Measurements from ENCODE around the gene ARFGEF3. TPM values are rescaled to one million over a fixed set of nuclear protein-coding genes. Genes with fewer than 3 reads are reported as not detected.

Gene ARFGEF3
- total and polyA plus RNA-seq, 2 donors, result 1.3 to 9.6 TPM

DNA sequence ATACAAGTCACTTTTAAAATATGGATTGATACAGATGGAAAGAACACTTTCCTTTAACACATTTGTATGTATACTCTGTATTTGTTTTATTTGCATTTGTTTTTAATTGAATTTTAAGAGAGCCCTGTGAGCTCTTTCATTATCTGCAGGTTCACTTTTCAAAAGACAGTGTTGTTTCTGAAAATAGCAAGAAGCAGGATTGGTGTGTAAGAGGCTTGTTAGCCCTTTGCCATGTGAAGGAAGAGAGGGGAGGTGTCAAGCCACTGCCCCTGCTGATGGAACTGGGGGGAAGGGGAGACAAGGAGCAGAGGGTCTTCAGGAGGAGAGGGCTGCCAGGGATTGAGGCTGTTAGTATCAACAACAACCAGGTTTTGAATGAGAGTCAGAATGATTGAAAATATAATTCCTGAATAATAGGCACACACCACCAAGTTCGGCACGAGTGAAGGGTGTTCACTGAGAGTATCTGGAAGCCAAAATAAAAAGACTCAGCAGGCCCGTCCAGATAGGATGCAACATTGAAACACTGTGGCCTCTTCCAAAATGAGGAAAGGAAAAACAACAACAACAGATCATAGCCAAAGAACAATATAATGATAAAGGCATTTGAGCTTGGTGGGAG is 69.1 kb downstream of the ARFGEF3 start:
- WGBS, result 67% methylated on average over 3 of the region's 3 CpGs
- no peaks in the 10 kb centered on the region for H3K4me1 ChIP-seq (ENCODE audit: insufficient read depth)
- H3K4me3 ChIP-seq (ENCODE audit: low read depth, low read length), result no peak overlapping the region
- H3K27ac ChIP-seq (ENCODE audit: low read depth), result no peak overlapping the region
- no peaks in the 10 kb centered on the region for H3K36me3 ChIP-seq (ENCODE audit: insufficient read depth)
- no peak for DNase-seq (ENCODE audit: extremely low spot score)

DNA sequence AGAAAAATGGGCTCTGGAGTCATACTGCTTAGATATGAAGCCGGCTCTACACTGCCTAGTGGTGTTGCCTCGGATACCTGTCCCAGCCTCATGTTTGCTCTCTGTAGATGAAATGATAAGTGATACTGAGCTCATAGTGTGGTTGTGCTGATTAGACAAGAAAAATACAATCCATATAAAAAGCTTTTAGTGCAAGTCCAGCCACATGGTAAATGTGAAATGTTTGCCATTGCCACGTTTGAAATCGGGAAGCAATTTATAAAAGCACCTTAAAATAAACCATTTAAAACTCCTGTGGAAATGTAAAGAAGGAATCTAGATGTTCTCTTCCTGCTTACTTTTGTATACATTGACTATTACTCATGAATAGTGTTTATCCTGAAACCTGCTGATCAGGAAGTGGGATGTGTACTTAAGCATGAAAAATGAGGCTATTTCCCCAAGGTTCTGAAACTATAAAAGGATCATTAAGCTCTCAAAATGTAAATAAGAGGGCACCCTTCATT is 69.7 kb downstream of the ARFGEF3 start:
- Histone ChIP-seq H3K4me3 (ENCODE audit: low read depth, low read length) (no peak overlapping the region), H3K4me1 (ENCODE audit: insufficient read depth) (no peaks in the 10 kb centered on the region), H3K36me3 (ENCODE audit: insufficient read depth) (no peaks in the 10 kb centered on the region), H3K27ac (ENCODE audit: low read depth) (no peak overlapping the region)
- peak; percentile 62 for DNase-seq (ENCODE audit: extremely low spot score)
- WGBS, result 50% methylated on average over 4 of the region's 4 CpGs

DNA sequence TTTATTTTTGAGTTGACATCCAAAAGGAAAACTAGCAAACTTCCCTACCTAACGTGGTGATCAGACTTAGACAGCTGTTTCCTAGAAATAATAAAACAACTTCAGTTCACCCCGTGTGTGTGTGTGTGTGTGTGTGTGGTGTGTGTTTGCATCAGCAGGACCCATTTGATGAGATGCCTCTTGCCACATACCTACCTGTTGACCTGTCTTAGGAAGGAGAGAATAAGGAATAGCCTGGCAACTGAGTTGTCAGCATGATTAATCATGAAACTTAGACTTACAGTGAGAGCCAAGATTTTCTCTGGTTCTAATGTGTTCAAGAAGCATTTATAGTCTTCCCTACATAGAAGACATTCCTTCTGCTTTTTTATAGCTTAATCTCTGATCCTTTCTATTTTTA is 72.6 kb downstream of the ARFGEF3 start:
- H3K4me3 ChIP-seq (ENCODE audit: low read depth, low read length), result no peak overlapping the region
- H3K4me1 ChIP-seq (ENCODE audit: insufficient read depth), result no peaks in the 10 kb centered on the region
- no peak overlapping the region for H3K27ac ChIP-seq (ENCODE audit: low read depth)
- DNase-seq (ENCODE audit: extremely low spot score), result no peak
- H3K36me3 ChIP-seq (ENCODE audit: insufficient read depth), result no peaks in the 10 kb centered on the region
- 28% methylated on average over 2 of the region's 2 CpGs for WGBS

DNA sequence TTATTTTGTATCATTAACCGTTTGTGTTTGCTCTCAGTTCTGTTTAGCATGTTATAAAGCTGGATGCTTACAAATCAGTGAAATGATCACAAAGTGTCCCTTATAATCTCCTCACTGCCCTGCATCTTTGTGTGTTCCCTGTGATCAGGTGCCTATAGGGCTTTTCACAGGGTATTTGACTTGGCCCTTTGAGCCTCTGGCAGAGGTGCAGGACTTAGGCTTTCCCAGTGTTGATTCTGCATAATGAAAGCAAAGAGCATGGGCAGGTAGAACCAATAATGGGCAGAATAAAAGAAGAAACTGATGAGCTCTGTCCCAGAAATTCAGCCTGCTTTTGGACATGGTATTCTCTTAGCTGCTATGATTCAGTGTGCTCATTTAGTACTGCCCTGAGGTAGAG is 73.5 kb downstream of the ARFGEF3 start:
- no peak for DNase-seq (ENCODE audit: extremely low spot score)
- H3K27ac ChIP-seq (ENCODE audit: low read depth), result no peak overlapping the region
- H3K4me3 ChIP-seq (ENCODE audit: low read depth, low read length), result no peak overlapping the region
- no peaks in the 10 kb centered on the region for H3K36me3 ChIP-seq (ENCODE audit: insufficient read depth)
- 65% methylated on average over 1 of the region's 1 CpG for WGBS
- no peaks in the 10 kb centered on the region for H3K4me1 ChIP-seq (ENCODE audit: insufficient read depth)

DNA sequence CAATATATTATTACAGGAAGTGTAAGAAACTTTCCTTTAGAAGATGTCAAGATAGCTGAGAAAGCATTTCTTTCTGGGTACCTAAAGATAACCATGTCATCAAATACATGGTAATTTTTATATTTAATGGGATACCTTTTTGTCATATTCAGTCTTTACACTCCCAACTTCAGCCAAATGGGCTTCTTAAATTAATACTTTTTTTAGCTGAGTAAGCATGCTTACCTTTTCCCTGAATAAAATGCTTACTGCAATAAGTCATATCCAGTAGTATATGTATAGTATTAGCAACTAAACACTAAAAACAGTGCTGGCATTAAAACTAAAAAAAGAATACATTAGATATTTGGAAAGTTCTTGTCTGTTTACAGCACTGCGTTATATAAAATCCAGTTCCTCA is 74.0 kb downstream of the ARFGEF3 start:
- 22% methylated on average over 1 of the region's 1 CpG for WGBS
- H3K36me3 ChIP-seq (ENCODE audit: insufficient read depth), result no peaks in the 10 kb centered on the region
- H3K4me3 ChIP-seq (ENCODE audit: low read depth, low read length), result no peak overlapping the region
- H3K27ac ChIP-seq (ENCODE audit: low read depth), result no peak overlapping the region
- no peaks in the 10 kb centered on the region for H3K4me1 ChIP-seq (ENCODE audit: insufficient read depth)
- DNase-seq (ENCODE audit: extremely low spot score), result no peak

DNA sequence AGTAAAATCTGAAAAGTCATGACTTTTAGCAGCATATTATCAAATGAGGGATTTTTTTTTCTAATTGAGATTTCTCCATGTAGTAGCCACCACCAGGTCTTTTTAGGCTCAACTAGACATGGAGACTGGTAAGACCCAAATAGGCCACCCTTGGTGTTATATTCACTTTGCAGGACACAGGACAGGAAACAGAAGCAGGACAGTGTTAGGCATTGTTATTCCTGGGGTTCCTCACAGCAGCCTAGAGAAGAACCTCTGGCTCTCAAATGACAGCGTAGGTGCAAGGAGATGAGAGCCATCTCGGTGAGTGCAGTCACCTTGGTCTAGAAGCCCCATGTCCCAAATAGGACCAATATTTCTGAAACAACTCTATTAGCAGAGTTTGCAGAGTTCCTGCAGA is 75.7 kb downstream of the ARFGEF3 start:
- no peaks in the 10 kb centered on the region for H3K4me1 ChIP-seq (ENCODE audit: insufficient read depth)
- no peak for DNase-seq (ENCODE audit: extremely low spot score)
- WGBS, result 96% methylated on average over 2 of the region's 2 CpGs

DNA sequence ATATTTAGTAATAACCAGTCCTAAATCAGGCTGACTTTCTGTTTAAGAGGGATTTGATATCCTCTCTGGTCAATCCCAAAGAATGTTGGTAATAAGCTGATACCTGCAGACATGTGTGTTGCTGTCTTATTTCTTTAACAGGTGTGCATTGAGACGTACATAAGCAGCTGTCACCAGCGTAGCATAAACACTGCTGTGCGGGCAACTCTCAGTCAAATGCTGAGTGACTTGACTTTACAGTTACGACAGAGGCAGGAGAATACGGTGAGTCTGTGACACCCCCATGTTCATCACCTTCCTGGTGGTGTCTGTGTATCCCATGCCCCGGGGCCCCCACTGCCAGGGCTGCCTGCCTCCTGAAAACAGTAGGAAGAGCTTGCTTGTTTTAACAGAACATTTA is 76.6 kb downstream of the ARFGEF3 start:
- Histone ChIP-seq H3K4me1 (ENCODE audit: insufficient read depth) (no peaks in the 10 kb centered on the region), H3K27ac (ENCODE audit: low read depth) (no peak overlapping the region), H3K4me3 (ENCODE audit: low read depth, low read length) (no peak overlapping the region), H3K36me3 (ENCODE audit: insufficient read depth) (no peaks in the 10 kb centered on the region)
- 83% methylated on average over 6 of the region's 6 CpGs for whole genome bisulfite sequencing
- no peak for DNase-seq (ENCODE audit: extremely low spot score)

More for the DNA sequence above, 75.7 kb downstream of the ARFGEF3 start:
- no peaks in the 10 kb centered on the region for H3K36me3 ChIP-seq (ENCODE audit: insufficient read depth)
- H3K4me3 ChIP-seq (ENCODE audit: low read depth, low read length), result no peak overlapping the region
- no peak overlapping the region for H3K27ac ChIP-seq (ENCODE audit: low read depth)

DNA sequence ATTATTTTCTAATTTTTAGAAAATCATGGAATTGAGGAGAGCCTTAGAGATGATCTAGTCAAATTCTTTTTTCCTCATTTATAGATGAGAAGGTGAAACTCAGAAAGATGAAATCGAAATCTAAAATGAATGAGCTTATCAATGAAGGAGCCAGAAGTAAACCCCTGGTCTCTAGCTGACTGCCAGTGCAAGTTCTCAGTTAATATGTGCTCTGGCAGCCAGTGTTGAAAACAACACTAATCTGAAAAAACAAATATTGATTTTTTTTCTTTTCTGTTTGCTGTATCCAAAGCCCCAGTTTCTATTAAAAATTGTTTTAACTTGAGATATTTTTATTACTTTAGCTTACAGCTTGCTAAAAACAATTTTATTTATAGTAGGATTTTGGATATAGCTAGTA is 78.0 kb downstream of the ARFGEF3 start:
- Histone ChIP-seq H3K36me3 (ENCODE audit: insufficient read depth) (no peaks in the 10 kb centered on the region), H3K4me3 (ENCODE audit: low read depth, low read length) (no peak overlapping the region), H3K27ac (ENCODE audit: low read depth) (no peak overlapping the region), H3K4me1 (ENCODE audit: insufficient read depth) (no peaks in the 10 kb centered on the region)
- no peak for DNase-seq (ENCODE audit: extremely low spot score)
- 94% methylated on average over 1 of the region's 1 CpG for WGBS

DNA sequence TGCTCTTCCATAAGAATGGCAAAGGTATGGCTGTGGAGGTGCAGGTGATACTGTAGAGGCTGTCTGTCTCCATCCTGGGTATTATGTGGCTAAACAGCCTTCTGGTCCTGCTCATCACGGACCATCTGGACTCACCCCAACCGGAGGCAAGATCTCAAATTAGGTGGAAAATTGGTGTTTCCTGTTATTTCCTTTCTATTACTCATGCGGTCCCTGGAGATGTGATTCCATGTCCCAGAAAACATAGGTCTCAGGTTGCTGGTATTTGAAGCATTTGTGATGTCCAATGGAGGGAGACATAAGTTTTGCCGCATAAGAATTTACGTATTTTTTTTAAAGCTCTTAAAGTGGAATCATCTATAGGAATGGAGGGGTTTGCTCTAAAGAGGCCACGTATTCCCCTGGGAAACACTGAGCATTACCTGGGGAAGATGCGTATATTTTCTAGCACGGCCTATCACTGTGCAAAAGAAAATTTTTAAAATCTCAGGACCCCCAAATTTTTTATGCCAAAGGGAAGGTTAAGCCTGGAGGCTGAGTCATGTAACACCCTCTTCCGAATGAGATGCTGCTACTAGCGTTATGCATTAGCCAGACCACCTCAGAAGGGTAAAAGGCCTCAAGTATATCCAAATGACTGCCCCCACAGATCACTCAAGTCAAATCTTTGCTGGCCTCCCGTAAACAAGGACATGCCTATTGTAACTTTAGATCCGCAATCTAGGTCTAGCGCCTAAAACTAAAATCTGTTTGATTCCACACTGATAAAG is 78.9 kb downstream of the ARFGEF3 start:
- no peak for DNase-seq (ENCODE audit: extremely low spot score)
- no peak overlapping the region for H3K4me3 ChIP-seq (ENCODE audit: low read depth, low read length)
- WGBS, result 81% methylated on average over 13 of the region's 13 CpGs
- no peaks in the 10 kb centered on the region for H3K36me3 ChIP-seq (ENCODE audit: insufficient read depth)
- no peak overlapping the region for H3K27ac ChIP-seq (ENCODE audit: low read depth)
- no peaks in the 10 kb centered on the region for H3K4me1 ChIP-seq (ENCODE audit: insufficient read depth)

DNA sequence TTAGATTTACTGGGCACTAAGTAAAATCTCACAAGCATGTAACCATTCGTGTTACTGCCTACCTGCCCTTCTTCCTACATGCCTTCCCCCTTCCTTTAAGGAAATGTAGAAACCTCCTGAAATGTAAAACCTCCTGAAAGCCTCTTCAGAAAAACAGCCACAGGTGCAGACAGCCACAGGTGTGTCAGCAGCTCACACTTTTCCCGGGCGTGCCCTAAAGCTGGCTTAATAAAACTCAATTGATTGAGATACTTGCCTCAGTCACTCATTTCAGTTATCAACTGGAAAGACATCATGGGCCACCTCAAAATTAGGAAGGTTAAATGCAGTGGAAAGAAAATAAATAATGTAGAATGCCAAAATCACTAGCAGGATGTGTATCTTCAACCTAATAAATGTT is 79.6 kb downstream of the ARFGEF3 start:
- DNase-seq (ENCODE audit: extremely low spot score), result no peak
- Histone ChIP-seq H3K36me3 (ENCODE audit: insufficient read depth) (no peaks in the 10 kb centered on the region), H3K4me3 (ENCODE audit: low read depth, low read length) (no peak overlapping the region), H3K4me1 (ENCODE audit: insufficient read depth) (no peaks in the 10 kb centered on the region), H3K27ac (ENCODE audit: low read depth) (no peak overlapping the region)
- WGBS, result 90% methylated on average over 3 of the region's 3 CpGs

DNA sequence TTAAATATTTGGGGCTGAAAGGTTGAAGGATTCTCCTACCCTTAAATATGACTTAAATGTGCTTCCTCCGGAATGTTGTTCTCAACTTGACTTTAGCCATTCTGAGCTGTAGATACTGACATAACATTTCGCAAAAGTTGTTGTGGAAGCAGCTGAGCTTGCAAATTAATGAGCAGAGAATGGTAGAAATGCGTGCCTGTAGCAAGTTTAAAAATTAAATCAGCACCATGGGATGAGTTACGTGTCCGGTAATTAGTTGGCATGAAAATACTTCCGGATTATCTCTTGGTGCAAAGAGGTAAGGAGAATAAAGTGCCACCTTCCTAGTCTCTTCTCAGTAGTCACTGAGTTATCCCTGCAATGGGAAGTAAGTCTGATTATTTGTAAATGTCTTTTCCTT is 80.2 kb downstream of the ARFGEF3 start:
- Histone ChIP-seq H3K4me1 (ENCODE audit: insufficient read depth) (no peaks in the 10 kb centered on the region), H3K36me3 (ENCODE audit: insufficient read depth) (no peaks in the 10 kb centered on the region), H3K4me3 (ENCODE audit: low read depth, low read length) (no peak overlapping the region), H3K27ac (ENCODE audit: low read depth) (no peak overlapping the region)
- no peak for DNase-seq (ENCODE audit: extremely low spot score)
- 95% methylated on average over 6 of the region's 6 CpGs for WGBS

DNA sequence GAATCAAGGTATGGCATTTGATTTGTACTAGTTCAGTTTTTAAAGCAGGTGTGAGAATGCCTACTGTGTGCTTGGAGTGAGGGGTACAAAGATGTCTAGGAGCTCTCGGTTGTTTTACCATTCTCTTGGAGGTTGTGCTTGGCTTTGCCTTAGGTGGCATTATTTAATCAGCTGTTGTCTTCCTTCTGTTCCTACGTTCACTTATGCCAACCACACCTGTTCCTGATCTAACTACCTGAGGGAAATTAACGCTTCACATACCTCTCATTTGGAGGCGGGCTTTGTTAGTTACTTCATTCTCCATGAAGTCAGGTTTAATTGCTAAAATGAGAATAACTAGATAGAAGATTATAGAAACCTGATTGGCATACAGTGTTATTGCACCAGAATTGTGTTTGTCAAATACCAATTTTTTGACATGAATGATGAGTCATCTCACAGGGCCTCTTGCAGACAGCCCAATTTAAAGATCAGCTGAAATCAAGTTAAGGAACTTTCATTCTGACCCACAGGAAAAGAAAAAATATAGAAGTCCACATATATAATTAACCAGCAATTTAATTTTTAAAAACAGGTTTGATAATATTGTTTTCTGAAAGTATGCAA is 81.4 kb downstream of the ARFGEF3 start:
- no peak overlapping the region for H3K4me3 ChIP-seq (ENCODE audit: low read depth, low read length)
- no peaks in the 10 kb centered on the region for H3K36me3 ChIP-seq (ENCODE audit: insufficient read depth)
- WGBS, result 88% methylated on average over 4 of the region's 4 CpGs
- no peak overlapping the region for H3K27ac ChIP-seq (ENCODE audit: low read depth)
- DNase-seq (ENCODE audit: extremely low spot score), result no peak
- H3K4me1 ChIP-seq (ENCODE audit: insufficient read depth), result no peaks in the 10 kb centered on the region

DNA sequence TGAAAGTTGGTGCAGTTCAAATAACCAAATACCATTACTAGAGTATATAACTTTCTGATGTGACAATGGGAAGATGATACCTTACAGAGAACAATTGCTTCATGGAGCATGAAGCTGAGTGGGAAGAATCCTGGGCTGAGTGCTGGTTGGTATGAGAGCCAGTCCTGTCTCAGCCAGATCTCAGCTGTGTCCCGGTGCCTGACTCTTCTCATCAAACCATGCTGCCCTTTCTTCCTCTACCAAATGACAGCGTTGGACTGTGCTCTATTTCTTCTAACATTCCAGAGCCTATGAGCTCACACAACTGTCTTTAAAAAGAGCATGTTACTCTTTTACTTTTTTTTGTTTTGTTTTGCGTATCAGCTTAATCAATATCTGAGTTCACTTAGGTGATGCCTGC is 84.0 kb downstream of the ARFGEF3 start:
- WGBS, result 73% methylated on average over 3 of the region's 3 CpGs
- Histone ChIP-seq H3K27ac (ENCODE audit: low read depth) (no peak overlapping the region), H3K4me3 (ENCODE audit: low read depth, low read length) (no peak overlapping the region), H3K4me1 (ENCODE audit: insufficient read depth) (no peaks in the 10 kb centered on the region), H3K36me3 (ENCODE audit: insufficient read depth) (no peaks in the 10 kb centered on the region)
- no peak for DNase-seq (ENCODE audit: extremely low spot score)
